HG03457 (cell line): ENCODE data around the gene ZNF862.

Experiments
- ATAC-seq: cut with Tn5 transposase; IDR thresholded peaks from one replicate; pipeline ENCODE4 v1.9.1; 2021; ENCODE audit warnings: moderate number of reproducible peaks; ENCODE audit not compliant: unreplicated experiment

ZNF862 gene

DNA sequence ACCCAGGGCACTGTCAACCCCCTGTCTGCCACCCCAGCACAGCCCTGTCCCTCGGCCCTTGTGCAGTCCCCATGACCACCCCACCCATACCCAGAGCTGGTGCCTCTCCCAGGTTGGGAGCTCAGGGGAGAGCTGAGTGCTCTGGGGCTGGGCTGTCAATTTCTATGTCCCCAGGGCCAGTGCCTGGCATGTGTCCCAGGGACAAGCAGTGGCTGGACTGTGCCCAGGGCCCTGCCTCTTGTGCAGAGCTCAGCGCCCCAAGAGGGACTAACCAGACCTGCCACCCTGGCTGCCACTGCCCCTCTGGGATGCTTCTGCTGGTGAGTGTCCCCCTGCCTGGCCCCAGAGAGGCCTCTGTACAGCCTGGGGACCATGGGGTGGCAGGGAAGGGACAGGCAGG lies 29.0 kb upstream of the ZNF862 start:
- ATAC-seq, result no peak

DNA sequence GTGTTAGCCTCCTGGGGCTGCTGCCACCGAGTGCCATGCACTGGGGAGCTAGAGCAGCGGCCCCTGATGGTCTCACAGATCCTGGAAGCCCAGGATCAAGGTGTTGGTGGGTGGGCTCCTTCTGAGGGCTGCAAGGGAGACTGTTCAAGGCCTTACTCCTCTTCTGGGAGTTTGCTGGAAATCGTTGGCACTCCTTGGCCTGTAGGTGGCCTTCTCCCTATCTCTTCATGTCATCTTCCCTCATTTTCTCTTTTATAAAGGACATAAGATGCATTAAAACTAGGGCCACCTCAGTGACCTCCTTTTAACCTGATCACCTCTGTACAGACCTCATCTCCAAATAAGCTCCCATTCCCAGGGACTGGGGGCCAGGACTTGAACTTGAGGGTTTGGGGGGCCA lies 27.0 kb upstream of the ZNF862 start:
- ATAC-seq, result no peak

- ATAC-seq, result no peak
Observed at GRCh38 chr7:149811831-149812490, 26.2 kb upstream of the ZNF862 start.

DNA sequence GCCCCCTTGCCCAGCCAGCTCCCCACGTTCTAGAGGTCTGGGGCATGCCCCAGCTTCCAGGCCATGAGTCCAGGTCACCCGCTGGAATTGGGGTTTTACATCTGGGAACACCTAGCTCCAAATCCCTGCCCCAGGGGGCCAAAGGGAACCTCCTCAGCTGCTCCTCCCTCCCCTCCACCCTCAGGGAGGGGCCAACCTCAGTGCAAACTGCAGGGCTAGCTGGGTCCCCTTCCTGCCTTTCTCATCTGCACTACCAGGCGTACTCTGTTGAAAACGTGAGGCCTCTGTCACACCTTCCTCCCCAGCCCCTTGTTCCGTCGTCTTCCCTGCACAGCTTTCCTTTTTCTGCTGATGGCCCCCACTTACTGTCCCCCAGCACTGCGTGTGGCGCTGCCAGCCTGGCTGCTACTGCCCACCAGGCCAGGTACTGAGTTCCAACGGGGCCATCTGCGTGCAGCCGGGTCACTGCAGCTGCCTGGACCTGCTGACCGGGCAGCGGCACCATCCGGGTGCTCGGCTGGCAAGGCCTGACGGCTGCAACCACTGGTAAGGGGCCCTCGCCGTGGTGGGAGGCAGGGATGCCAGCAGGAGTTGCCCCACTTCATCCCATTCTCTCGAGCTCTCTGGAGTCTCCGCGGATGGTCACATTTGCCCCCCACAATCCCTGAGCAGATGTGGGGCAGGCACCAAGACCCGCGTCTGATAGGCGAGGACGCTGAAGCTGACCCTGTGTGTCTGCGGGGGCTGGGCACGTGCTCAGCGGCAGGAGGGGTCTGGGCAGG lies 24.7 kb upstream of the ZNF862 start:
- no peak for ATAC-seq

GRCh38 chr7:149814494-149814893 lies 23.7 kb upstream of the ZNF862 start:
- no peak for ATAC-seq

GRCh38 chr7:149815121-149815520 lies 23.1 kb upstream of the ZNF862 start:
- ATAC-seq, result no peak

GRCh38 chr7:149815661-149816266 lies 22.4 kb upstream of the ZNF862 start:
- no peak for ATAC-seq

DNA sequence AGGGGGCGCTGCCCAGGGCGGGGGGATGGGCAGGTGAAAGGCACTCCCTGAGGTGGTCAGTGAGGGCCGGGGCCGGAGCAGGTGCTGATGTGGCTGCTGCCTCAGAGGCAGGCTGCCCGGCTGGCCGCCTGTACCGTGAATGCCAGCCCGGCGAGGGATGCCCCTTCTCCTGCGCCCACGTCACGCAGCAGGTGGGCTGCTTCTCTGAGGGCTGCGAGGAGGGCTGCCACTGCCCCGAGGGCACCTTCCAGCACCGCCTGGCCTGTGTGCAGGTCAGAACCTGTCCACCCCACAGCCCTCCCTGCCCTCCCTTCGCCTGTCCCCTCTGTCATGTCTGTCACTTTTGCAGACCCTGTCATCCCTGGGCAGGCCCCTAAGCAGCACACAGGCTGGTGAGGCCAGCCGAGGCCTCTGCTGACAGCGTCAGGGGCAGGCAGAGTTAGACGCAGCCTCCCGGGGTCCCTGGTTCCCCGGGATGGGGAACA lies 21.9 kb upstream of the ZNF862 start:
- no peak for ATAC-seq

DNA sequence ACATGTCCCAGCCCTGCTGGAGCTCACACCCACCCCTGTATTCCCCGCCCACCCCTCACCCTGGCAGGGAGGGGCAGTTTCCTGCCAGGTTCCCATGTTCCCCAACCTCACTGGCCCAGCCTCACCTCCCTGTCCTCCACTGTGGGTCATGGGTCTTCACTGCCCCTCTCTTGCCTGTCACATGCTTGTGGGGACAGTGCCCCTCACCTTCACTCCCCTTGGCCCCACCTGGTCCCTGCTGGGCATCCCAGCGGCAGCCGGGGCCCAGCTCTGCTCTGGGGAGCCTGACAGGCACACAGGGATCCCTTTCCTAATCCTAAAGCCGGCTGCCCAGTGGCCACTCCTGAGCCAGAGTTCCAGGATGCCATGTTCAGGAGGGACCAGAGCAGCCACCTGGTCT lies 21.4 kb upstream of the ZNF862 start:
- no peak for ATAC-seq

DNA sequence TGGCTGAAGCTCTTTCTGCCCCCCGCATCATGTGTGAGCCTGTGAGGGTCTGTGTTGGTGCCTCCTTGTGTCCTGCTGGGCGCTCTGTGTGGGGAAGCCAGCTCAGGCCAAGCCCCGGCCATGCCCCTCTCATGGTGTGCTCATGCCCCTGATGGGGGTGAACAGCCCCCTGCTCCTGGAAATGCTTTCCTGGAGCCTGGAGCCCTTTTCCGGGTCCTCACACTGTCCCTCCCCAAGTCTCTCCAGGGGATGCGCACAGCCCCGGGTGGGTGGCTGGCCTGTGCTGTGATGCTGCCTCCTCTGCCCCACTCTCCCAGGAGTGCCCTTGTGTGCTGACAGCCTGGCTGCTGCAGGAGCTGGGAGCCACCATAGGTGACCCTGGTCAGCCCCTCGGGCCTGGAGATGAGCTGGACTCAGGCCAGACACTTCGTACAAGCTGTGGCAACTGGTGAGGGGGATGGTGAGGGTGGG lies 20.8 kb upstream of the ZNF862 start:
- ATAC-seq, result no peak

- no peak for ATAC-seq
Observed at GRCh38 chr7:149817836-149818535, 20.2 kb upstream of the ZNF862 start.

- ATAC-seq, result no peak
Observed at GRCh38 chr7:149818536-149818840, 19.7 kb upstream of the ZNF862 start.

DNA sequence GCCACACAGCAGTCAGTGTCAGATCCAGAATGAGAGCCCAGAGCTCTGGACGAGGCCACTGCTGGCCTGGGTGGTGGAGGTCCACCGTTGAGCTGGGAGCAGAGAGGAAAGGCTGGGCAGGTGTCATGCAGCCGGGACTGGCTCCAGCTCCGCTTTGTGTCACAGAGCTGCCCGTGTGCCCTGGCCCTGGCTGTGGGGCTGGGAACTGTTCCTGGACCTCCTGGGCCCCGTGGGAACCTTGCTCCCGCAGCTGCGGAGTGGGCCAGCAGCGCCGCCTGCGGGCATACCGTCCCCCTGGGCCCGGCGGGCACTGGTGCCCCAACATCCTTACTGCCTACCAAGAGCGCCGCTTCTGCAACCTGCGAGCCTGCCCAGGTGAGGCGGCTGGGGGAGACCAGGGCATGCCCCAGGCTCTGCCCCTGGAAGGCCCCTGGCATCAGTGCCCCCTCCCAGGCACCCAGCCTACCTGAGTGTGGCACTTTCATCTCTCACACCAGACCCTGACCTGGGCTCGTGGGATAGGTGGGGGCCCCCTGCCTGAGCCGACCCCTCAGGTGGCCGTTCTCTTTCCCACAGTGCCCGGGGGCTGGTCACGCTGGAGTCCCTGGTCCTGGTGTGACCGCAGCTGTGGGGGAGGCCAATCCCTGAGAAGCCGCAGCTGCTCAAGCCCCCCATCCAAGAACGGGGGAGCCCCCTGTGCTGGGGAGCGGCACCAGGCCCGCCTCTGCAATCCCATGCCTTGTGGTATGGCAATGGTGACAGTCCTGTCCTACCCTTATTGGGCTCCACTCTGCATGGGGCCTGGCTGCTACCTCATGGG lies 18.8 kb upstream of the ZNF862 start:
- ATAC-seq, result no peak

- ATAC-seq, result no peak
Observed at GRCh38 chr7:149819961-149820340, 18.2 kb upstream of the ZNF862 start.

DNA sequence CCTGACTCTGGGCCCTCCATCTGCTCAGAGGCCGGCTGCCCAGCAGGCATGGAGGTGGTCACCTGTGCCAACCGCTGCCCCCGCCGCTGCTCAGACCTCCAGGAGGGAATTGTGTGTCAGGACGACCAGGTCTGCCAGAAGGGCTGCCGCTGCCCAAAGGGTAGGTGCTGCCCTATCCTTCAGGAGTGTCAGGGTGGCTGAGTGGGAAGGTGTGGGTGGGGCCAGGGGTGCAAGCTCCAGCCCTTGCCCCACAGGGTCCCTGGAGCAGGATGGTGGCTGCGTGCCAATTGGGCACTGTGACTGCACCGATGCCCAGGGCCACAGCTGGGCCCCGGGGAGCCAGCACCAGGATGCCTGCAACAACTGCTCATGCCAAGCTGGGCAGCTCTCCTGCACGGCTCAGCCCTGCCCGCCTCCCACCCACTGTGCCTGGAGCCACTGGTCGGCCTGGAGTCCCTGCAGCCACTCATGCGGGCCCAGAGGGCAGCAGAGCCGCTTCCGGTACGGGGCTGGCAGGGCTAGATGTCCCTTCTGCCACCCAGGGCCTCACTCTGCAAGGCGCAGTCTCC lies 17.5 kb upstream of the ZNF862 start:
- no peak for ATAC-seq

- no peak for ATAC-seq
Observed at GRCh38 chr7:149821191-149822148, 16.7 kb upstream of the ZNF862 start.

- no peak for ATAC-seq
Observed at GRCh38 chr7:149822353-149822943, 15.7 kb upstream of the ZNF862 start.

- ATAC-seq, result no peak
Observed at GRCh38 chr7:149823191-149823630, 15.0 kb upstream of the ZNF862 start.
